ENCODE results near the gene NDFIP1.
A peak's percentile ranks its signal among the peaks of the same experiment; 100 is the strongest.

GRCh38 chr5:142095651-142096330 lies 12.8 kb upstream of the NDFIP1 start:
- TF ChIP-seq, protein P1, sequence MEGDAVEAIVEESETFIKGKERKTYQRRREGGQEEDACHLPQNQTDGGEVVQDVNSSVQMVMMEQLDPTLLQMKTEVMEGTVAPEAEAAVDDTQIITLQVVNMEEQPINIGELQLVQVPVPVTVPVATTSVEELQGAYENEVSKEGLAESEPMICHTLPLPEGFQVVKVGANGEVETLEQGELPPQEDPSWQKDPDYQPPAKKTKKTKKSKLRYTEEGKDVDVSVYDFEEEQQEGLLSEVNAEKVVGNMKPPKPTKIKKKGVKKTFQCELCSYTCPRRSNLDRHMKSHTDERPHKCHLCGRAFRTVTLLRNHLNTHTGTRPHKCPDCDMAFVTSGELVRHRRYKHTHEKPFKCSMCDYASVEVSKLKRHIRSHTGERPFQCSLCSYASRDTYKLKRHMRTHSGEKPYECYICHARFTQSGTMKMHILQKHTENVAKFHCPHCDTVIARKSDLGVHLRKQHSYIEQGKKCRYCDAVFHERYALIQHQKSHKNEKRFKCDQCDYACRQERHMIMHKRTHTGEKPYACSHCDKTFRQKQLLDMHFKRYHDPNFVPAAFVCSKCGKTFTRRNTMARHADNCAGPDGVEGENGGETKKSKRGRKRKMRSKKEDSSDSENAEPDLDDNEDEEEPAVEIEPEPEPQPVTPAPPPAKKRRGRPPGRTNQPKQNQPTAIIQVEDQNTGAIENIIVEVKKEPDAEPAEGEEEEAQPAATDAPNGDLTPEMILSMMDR (IDR thresholded peaks at IDR 0.05 in 8 of 11, conservative IDR thresholded peaks at IDR 0.05 in 3 of 11): no peak
- no peak for TF ChIP-seq POLR2A (IDR thresholded peaks at IDR 0.05)
- peak in 1 of 3 donors; percentile 48 for TF ChIP-seq POLR2AphosphoS5 (IDR thresholded peaks at IDR 0.05)

All from spleen (tissue), 7 donors.